ENCODE measurements around the gene KLHL29. TPM values are rescaled to one million over a fixed set of nuclear protein-coding genes. Genes with fewer than 3 reads are reported as not detected.

The KLHL29 gene
- total RNA-seq, 1 donor from 2014 or later = 16.3 TPM

DNA sequence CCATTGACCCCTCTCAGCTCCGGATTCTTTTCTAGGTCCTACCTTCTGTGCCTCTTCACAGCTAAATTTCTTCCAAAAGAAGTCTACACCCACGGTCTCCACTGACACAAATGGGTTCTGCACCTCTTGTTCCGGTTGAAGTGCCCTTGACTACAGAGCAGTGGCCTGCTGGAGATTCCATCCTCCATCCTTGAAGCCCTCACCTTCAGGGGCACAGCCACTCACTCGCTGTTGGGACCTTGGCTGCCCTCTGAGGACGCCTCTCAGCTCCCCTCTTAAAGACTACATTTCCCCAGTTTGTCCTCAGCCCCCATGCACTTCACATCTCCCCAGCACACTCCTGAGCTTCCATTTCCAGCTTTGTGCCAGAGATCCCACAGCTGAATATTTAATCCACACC is 315.6 kb downstream of the KLHL29 start:
- Histone ChIP-seq H3K4me3 (no peak overlapping the region), H3K36me3 (peaks cover 14 to 63% of the 10 kb centered on the region in 2 donors), H3K27me3 (no peaks in the 10 kb centered on the region), H3K27ac (no peak overlapping the region), H3K4me1 (no peaks in the 10 kb centered on the region), H3K9me3 (no peaks in the 10 kb centered on the region)
- TF ChIP-seq, protein P1, sequence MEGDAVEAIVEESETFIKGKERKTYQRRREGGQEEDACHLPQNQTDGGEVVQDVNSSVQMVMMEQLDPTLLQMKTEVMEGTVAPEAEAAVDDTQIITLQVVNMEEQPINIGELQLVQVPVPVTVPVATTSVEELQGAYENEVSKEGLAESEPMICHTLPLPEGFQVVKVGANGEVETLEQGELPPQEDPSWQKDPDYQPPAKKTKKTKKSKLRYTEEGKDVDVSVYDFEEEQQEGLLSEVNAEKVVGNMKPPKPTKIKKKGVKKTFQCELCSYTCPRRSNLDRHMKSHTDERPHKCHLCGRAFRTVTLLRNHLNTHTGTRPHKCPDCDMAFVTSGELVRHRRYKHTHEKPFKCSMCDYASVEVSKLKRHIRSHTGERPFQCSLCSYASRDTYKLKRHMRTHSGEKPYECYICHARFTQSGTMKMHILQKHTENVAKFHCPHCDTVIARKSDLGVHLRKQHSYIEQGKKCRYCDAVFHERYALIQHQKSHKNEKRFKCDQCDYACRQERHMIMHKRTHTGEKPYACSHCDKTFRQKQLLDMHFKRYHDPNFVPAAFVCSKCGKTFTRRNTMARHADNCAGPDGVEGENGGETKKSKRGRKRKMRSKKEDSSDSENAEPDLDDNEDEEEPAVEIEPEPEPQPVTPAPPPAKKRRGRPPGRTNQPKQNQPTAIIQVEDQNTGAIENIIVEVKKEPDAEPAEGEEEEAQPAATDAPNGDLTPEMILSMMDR (IDR thresholded peaks at IDR 0.05) = no peak
- intact Hi-C loops (cut with DNase I) = no loop called here
- DNase-seq (ENCODE audit: low spot score in 2 of 2) = peak in 1 of 2 donors; percentile 9

DNA sequence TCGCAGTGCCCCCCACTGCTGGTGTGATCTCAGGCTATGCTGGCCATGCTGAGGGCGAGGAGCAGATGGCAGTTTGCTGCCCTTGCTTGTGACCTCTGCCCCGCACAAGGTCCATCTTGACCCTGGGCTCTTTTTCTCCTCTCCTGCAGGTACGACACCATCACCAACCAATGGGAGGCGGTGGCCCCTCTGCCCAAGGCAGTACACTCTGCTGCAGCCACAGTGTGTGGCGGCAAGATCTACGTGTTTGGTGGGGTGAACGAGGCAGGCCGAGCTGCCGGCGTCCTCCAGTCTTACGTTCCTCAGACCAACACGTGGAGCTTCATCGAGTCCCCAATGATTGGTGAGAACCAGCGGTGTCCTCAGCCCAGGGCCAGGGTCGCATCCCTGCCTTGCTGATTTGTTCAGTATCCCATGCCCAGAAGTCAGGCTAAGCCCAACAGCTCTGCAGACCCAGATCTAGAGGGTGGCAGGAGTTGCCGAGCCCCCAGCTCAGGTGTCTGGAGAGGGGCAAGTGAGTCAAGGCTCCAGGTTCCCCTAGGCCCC is 318.1 kb downstream of the KLHL29 start:
- DNase-seq (ENCODE audit: low spot score in 2 of 2) = peak in 1 of 2 donors; percentile 56
- no peak overlapping the region for H3K4me3 ChIP-seq
- intact Hi-C loops (cut with DNase I) = no loop called here
- H3K4me1 ChIP-seq = no peaks in the 10 kb centered on the region
- H3K27ac ChIP-seq = no peak overlapping the region
- TF ChIP-seq, protein P1 (IDR thresholded peaks at IDR 0.05) = no peak
- peaks cover 9 to 66% of the 10 kb centered on the region in 2 donors for H3K36me3 ChIP-seq
- H3K27me3 ChIP-seq = no peaks in the 10 kb centered on the region
- H3K9me3 ChIP-seq = no peaks in the 10 kb centered on the region

DNA sequence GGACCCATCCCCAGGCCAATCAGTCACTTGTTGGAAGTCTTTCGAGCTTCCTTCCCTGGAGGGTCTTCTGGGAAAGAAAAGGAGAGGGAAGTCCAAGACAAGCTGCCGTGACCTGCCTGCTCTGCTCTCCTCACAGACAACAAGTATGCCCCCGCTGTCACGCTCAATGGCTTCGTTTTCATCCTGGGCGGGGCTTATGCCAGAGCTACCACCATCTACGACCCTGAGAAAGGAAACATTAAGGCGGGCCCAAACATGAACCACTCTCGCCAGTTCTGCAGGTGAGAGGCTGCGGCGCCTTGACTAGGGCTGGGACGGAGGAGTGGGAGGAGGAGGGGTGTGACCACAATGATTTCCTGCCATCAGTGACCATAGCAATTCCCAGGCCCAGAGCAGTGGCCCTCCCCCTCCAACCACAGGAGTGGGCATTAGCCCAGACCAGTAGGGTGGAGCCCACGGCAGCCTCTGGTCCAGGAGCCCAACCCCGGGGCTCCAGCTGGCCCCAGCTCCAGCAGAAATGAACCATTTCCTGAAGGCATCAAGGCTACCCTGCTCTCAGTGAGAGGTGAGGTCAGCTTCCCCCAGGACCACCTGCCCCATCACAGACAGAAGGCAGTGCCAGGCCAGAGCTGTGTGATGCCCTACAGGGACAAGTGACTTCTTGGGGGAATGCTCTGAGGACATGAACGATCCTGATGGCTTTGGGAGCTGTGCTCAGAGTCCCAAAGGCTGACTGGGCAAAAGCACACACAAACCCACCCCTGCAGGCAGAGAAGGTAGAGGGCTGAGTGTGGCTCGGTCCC is 318.8 kb downstream of the KLHL29 start:
- peaks cover 14 to 69% of the 10 kb centered on the region in 2 donors for H3K36me3 ChIP-seq
- peak in 1 of 2 donors; percentile 55 for DNase-seq (ENCODE audit: low spot score in 2 of 2)
- no peaks in the 10 kb centered on the region for H3K4me1 ChIP-seq
- no peak overlapping the region for H3K27ac ChIP-seq
- no peak overlapping the region for H3K4me3 ChIP-seq
- TF ChIP-seq, protein P1 (IDR thresholded peaks at IDR 0.05) = no peak
- H3K27me3 ChIP-seq = no peaks in the 10 kb centered on the region
- intact Hi-C loops (cut with DNase I) = no loop called here
- no peaks in the 10 kb centered on the region for H3K9me3 ChIP-seq

DNA sequence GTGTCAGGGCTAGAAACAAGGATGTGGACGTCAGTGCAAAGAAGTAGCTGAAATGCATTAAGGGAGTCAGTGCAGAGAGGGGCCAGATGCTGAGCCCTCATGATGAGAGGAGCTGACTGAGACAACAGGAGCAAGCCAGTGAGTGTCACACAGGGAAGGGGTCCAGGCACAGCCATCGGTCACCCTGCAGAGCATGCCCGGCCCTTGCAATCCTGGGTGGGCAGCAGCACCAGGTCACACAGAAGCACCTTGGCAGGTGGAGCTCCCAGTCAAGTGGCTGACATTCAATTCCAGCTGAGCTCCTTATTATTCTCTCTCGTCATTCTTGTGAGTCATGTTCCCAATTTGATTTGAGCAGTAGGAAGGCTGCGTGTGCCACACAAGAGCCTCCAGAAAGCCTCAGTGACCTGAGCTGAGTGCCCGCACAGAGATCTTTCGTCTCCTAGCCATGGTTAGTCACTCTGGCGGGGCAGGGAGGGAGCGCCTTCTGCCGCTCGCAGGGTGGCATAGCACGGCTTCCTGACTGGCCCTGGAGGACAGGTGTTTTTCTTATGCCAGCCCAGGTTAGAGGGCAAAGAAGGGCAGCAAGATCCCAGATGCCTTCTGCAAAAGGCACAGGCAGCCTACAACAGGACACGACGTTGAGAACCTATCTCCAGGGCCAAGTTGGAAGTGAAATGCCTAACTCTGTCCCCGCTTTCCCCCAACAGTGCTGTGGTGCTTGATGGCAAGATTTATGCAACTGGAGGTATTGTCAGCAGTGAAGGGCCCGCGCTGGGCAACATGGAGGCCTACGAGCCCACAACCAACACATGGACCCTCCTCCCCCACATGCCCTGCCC is 321.0 kb downstream of the KLHL29 start:
- Histone ChIP-seq H3K36me3 (peaks cover 20 to 54% of the 10 kb centered on the region in 2 donors), H3K27me3 (no peaks in the 10 kb centered on the region), H3K27ac (no peak overlapping the region), H3K4me1 (no peaks in the 10 kb centered on the region), H3K4me3 (no peak overlapping the region), H3K9me3 (no peaks in the 10 kb centered on the region)
- intact Hi-C loops (cut with DNase I) = no loop called here
- no peak for DNase-seq (ENCODE audit: low spot score in 2 of 2)
- TF ChIP-seq, protein P1 (IDR thresholded peaks at IDR 0.05) = no peak

DNA sequence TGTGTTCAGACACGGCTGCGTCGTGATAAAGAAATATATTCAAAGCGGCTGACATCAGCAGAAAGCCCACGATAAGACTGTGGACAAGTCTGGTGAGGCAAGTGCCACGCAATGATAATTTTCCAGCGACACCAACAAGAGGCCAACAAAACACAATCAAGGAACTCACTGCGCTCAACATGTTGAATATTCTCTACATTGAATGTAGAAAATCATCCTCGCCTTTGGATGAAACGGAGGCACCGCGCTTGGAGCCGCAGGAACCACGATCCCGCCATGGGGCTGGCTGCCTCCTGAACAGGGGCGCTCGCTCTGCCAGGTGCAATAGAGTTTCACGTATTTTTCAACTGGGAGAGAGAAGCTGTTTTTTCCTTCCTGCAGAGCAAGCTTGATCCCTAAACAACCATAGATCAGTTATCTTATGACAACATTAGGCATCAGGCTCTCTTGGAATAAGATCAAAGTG is 321.7 kb downstream of the KLHL29 start:
- no peak for DNase-seq (ENCODE audit: low spot score in 2 of 2)
- Histone ChIP-seq H3K4me1 (no peaks in the 10 kb centered on the region), H3K4me3 (no peak overlapping the region), H3K27me3 (no peaks in the 10 kb centered on the region), H3K36me3 (peaks cover 20 to 54% of the 10 kb centered on the region in 2 donors), H3K9me3 (no peaks in the 10 kb centered on the region), H3K27ac (no peak overlapping the region)
- TF ChIP-seq, protein P1 (IDR thresholded peaks at IDR 0.05) = no peak
- intact Hi-C loops (cut with DNase I) = no loop called here
